GM12891 (cell line): ENCODE results near the gene EYA4.

Experiments used
- POLR2A ChIP-seq: IDR thresholded peaks from 2 replicates; pipeline ENCODE4 v1.6.1; 2011; ENCODE audit warnings: low read depth, low read length, control low read depth
- POLR2AphosphoS5 ChIP-seq: IDR thresholded peaks from 2 replicates; pipeline ENCODE4 v1.6.1; 2011; ENCODE audit warnings: low read depth, low read length, control low read depth
- POU2F2 ChIP-seq: IDR thresholded peaks from 2 replicates; pipeline ENCODE4 v1.6.1; 2011; ENCODE audit warnings: low read depth, mild to moderate bottlenecking, control low read depth, low read length, moderate library complexity
- SPI1 ChIP-seq: IDR thresholded peaks from 2 replicates; pipeline ENCODE4 v1.6.1; 2011; ENCODE audit warnings: low read depth, low read length, control low read depth

DNA sequence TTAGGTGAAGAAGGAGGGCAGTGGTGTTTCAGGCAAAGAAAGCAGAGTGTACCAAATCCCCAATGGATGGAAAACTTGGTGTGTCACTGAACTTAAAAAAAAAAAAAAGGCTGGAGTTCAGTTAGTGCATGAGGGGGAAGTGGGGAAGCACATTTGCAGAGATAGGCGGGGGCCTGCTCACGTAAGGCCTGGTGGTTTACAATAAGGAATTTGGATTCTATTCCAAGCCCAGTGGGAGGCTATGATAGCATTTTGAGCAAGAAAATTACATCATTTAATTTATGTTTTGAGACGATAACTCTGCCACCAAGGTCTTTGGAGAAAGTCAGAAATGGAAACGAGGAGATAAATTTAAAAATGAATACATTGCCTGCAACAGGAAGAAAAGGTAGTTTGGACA, 225.5 kb downstream of the EYA4 start:
- TF ChIP-seq SPI1 (no peak), POLR2A (no peak), POLR2AphosphoS5 (no peak), POU2F2 (no peak)
